IMR-90 (cell line): ENCODE results near the gene FGD3. TPM values are rescaled to one million over a fixed set of nuclear protein-coding genes. Genes with fewer than 3 reads are reported as not detected.

Experiments used
- ATAC-seq: fragments of 200-7000 bp; cut with Tn5 transposase; 2 replicates; pipeline ENCODE4 v1.9.1; 2020; ENCODE audit warnings: low read depth, mild to moderate bottlenecking, moderate library complexity
- BruUV-seq: library from RNA; stranded (reverse); fragments of 400-500 nt; replicated peaks from 2 replicates; lab custom pipeline; 2021; lab: Mats Ljungman, UMichigan
- CTCF ChIA-PET: fragments of 300-600 bp; formaldehyde crosslinking; extraction: SDS; loops from one replicate; lab custom pipeline; 2021; ENCODE audit warnings: antibody characterized with exemption; lab: Yijun Ruan, JAX
- POLR2A ChIA-PET: fragments of 300-600 bp; sonication (Branson Sonifier 250); formaldehyde crosslinking; loops from one replicate; lab custom pipeline; 2022; ENCODE audit warnings: antibody characterized with exemption; ENCODE audit not compliant: unreplicated experiment; lab: Charles Lee
- DNase-seq: peaks from one replicate; pipeline ENCODE4 v3.0.0; 2013
- H2AFZ ChIP-seq: replicated peaks from 2 replicates; pipeline ENCODE3; 2013; ENCODE audit warnings: low read length, mild to moderate bottlenecking; ENCODE audit not compliant: poor library complexity
- H2AK5ac ChIP-seq: 2 replicates; pipeline ENCODE4 v1.6.1; 2013; ENCODE audit warnings: low read depth, low read length, inconsistent platforms
- H2AK9ac ChIP-seq: replicated peaks from 2 replicates; pipeline ENCODE3; 2013; ENCODE audit warnings: mild to moderate bottlenecking, low read depth, low read length, moderate library complexity; ENCODE audit not compliant: poor library complexity
- H2BK120ac ChIP-seq: 2 replicates; pipeline ENCODE4 v1.6.1; 2013; ENCODE audit warnings: low read depth, low read length, inconsistent platforms
- H2BK15ac ChIP-seq: 3 replicates; pipeline ENCODE4 v1.6.1; 2013; ENCODE audit warnings: low read depth, low read length, inconsistent platforms
- H2BK20ac ChIP-seq: 2 replicates; pipeline ENCODE4 v1.6.1; 2013; ENCODE audit warnings: low read depth, mild to moderate bottlenecking, inconsistent platforms, low read length, moderate library complexity
- H2BK5ac ChIP-seq: 2 replicates; pipeline ENCODE4 v1.6.1; 2013; ENCODE audit warnings: mild to moderate bottlenecking, low read depth, low read length, inconsistent platforms; ENCODE audit not compliant: poor library complexity, severe bottlenecking
- H3K14ac ChIP-seq: replicated peaks from 2 replicates; pipeline ENCODE4 v1.6.1; 2013; ENCODE audit warnings: low read depth, low read length, inconsistent platforms
- H3K18ac ChIP-seq: 2 replicates; pipeline ENCODE4 v1.6.1; 2013; ENCODE audit warnings: low read depth, low read length, control low read depth
- H3K23ac ChIP-seq: 2 replicates; pipeline ENCODE4 v1.6.1; 2013; ENCODE audit warnings: low read depth, low read length, inconsistent platforms
- H3K27ac ChIP-seq: 2 replicates; pipeline ENCODE4 v1.5.1; 2013; ENCODE audit warnings: mild to moderate bottlenecking, control low read depth, low read length; ENCODE audit not compliant: insufficient read depth
- H3K27me3 ChIP-seq: 2 replicates; pipeline ENCODE4 v1.6.1; 2013; ENCODE audit warnings: low read length; ENCODE audit not compliant: control insufficient read depth, insufficient read depth
- H3K36me3 ChIP-seq: 2 replicates; pipeline ENCODE4 v1.6.1; 2013; ENCODE audit warnings: low read length, mixed read lengths; ENCODE audit not compliant: control insufficient read depth, insufficient read depth
- H3K4ac ChIP-seq: 2 replicates; pipeline ENCODE4 v1.6.1; 2013; ENCODE audit warnings: low read depth, low read length, inconsistent platforms
- H3K4me1 ChIP-seq: 2 replicates; pipeline ENCODE4 v1.6.1; 2013; ENCODE audit warnings: low read length, mixed read lengths; ENCODE audit not compliant: control insufficient read depth, insufficient read depth
- H3K4me2 ChIP-seq: 2 replicates; pipeline ENCODE4 v1.6.1; 2013; ENCODE audit warnings: low read depth, mild to moderate bottlenecking, control low read depth, low read length, moderate library complexity
- H3K4me3 ChIP-seq: 2 replicates; pipeline ENCODE4 v1.5.1; 2013; ENCODE audit warnings: low read depth, mild to moderate bottlenecking, control low read depth, low read length, moderate library complexity; ENCODE audit not compliant: insufficient read depth
- H3K56ac ChIP-seq: 2 replicates; pipeline ENCODE4 v1.6.1; 2013; ENCODE audit warnings: low read length, inconsistent platforms; ENCODE audit not compliant: insufficient read depth; ENCODE audit errors: extremely low read depth
- H3K79me1 ChIP-seq, 2 experiments: 2 replicates each; pipeline ENCODE4 v1.6.1; 2013; ENCODE audit warnings: low read length in 2 of 2, inconsistent platforms in 1 of 2, low read depth in 1 of 2
- H3K9ac ChIP-seq: 2 replicates; pipeline ENCODE4 v1.6.1; 2013; ENCODE audit warnings: low read depth, low read length, control low read depth
- H3K9me1 ChIP-seq: 2 replicates; pipeline ENCODE4 v1.6.1; 2013; ENCODE audit warnings: low read length, inconsistent platforms; ENCODE audit not compliant: insufficient read depth
- H3K9me3 ChIP-seq: 2 replicates; pipeline ENCODE4 v1.6.1; 2013; ENCODE audit warnings: low read length; ENCODE audit not compliant: control insufficient read depth, insufficient read depth
- H4K20me1 ChIP-seq: 2 replicates; pipeline ENCODE4 v1.6.1; 2013; ENCODE audit warnings: low read length, inconsistent platforms; ENCODE audit not compliant: insufficient read depth
- H4K5ac ChIP-seq: 2 replicates; pipeline ENCODE4 v1.6.1; 2013; ENCODE audit warnings: mild to moderate bottlenecking, low read depth, low read length, control low read depth
- H4K8ac ChIP-seq, 2 experiments: 2 replicates each; pipeline ENCODE4 v1.6.1; 2013; ENCODE audit warnings: low read depth in 2 of 2, low read length in 2 of 2, control low read depth in 1 of 2, inconsistent platforms in 1 of 2
- H4K91ac ChIP-seq: 2 replicates; pipeline ENCODE4 v1.6.1; 2013; ENCODE audit warnings: low read depth, low read length, inconsistent platforms; ENCODE audit not compliant: insufficient read depth
- BHLHE40 ChIP-seq: fragments of 150-350 bp; IDR thresholded peaks from 2 replicates; pipeline ENCODE4 v1.6.1; 2016; ENCODE audit warnings: mild to moderate bottlenecking, low read depth, low read length
- CEBPB ChIP-seq: IDR thresholded peaks from 2 replicates; pipeline ENCODE4 v1.6.1; 2012; ENCODE audit warnings: low read depth, low read length, improper control_type of control experiment
- CHD1 ChIP-seq: IDR thresholded peaks from 2 replicates; pipeline ENCODE4 v1.6.1; 2012; ENCODE audit warnings: low read depth, low read length, improper control_type of control experiment
- FOS ChIP-seq: fragments of 150-350 bp; IDR thresholded peaks from 2 replicates; pipeline ENCODE4 v1.6.1; 2016; ENCODE audit warnings: low read depth, low read length
- MAFK ChIP-seq: IDR thresholded peaks from 2 replicates; pipeline ENCODE4 v1.6.1; 2012; ENCODE audit warnings: low read depth, low read length, improper control_type of control experiment
- MAZ ChIP-seq: IDR thresholded peaks from 2 replicates; pipeline ENCODE4 v1.6.1; 2012; ENCODE audit warnings: low read depth, mild to moderate bottlenecking, low read length, improper control_type of control experiment, moderate library complexity, borderline replicate concordance
- MXI1 ChIP-seq: IDR thresholded peaks from 2 replicates; pipeline ENCODE4 v1.6.1; 2012; ENCODE audit warnings: low read depth, mild to moderate bottlenecking, low read length, moderate library complexity, borderline replicate concordance
- NFE2L2 ChIP-seq: fragments of 150-350 bp; IDR thresholded peaks from 2 replicates; pipeline ENCODE4 v1.6.1; 2016; ENCODE audit warnings: low read depth, mild to moderate bottlenecking, low read length
- POLR2A ChIP-seq: IDR thresholded peaks from 2 replicates; pipeline ENCODE4 v1.6.1; 2012; ENCODE audit warnings: mild to moderate bottlenecking, low read depth, low read length
- RAD21 ChIP-seq: IDR thresholded peaks from 2 replicates; pipeline ENCODE4 v1.6.1; 2012; ENCODE audit warnings: low read length, improper control_type of control experiment
- RCOR1 ChIP-seq: IDR thresholded peaks from 2 replicates; pipeline ENCODE4 v1.6.1; 2012; ENCODE audit warnings: mild to moderate bottlenecking, low read length, improper control_type of control experiment; ENCODE audit not compliant: insufficient replicate concordance
- RFX5 ChIP-seq: IDR thresholded peaks from 2 replicates; pipeline ENCODE4 v1.8.0; 2012; ENCODE audit warnings: low read depth, mild to moderate bottlenecking, low read length, moderate library complexity
- SMC3 ChIP-seq: fragments of 150-350 bp; IDR thresholded peaks from 2 replicates; pipeline ENCODE4 v1.6.1; 2016; ENCODE audit warnings: low read depth, mild to moderate bottlenecking, antibody characterized with exemption, low read length, moderate library complexity
- WGBS, 2 experiments: methylation state at CpG; one replicate each; pipeline versions ENCODE4 v1.1.5 to v1.1.7; 2013; ENCODE audit warnings: missing lambda C conversion rate in 2 of 2; ENCODE audit not compliant: insufficient read length in 1 of 2; ENCODE audit errors: extremely low coverage in 2 of 2; 5-methylcytosine and 5-hydroxymethylcytosine counted together
- dilution Hi-C: fragments of 300-500 bp; cut with HindIII; formaldehyde crosslinking; loops from one replicate; pipeline ENCODE4 v1.14.3; 2018; ENCODE audit warnings: low sequenced_read_pairs; ENCODE audit not compliant: unreplicated experiment
- in situ Hi-C: fragments of 300-500 bp; cut with MboI; formaldehyde crosslinking; loops from 3 replicates; pipeline ENCODE4 v1.14.3; 2019; ENCODE audit warnings: low sequenced_read_pairs, inconsistent platforms, mixed read lengths
- intact Hi-C: fragments of 100-400 bp; cut with micrococcal nuclease; formaldehyde crosslinking; loops from 2 replicates; pipeline ENCODE4 v1.10.0; 2022
- polyA plus RNA-seq, 3 experiments: library from polyadenylated mRNA; depleted of rRNA; stranded (reverse); fragments of >200 nt; gene quantifications; 2 replicates each; pipeline ENCODE4 v1.2.3, GENCODE V29; 2012; ENCODE audit warnings: low replicate concordance in 1 of 3
- total RNA-seq: library from RNA; depleted of rRNA; stranded (reverse); fragments of >200 nt; gene quantifications from 2 replicates; pipeline ENCODE4 v1.2.3, GENCODE V29; 2012
- TF ChIP-seq, protein P1 (sequence below): fragments of 150-350 bp; IDR thresholded peaks from 2 replicates; pipeline ENCODE4 v1.6.1; 2016; ENCODE audit warnings: low read depth, mild to moderate bottlenecking, low read length, moderate library complexity, borderline replicate concordance
- TF ChIP-seq, protein P2 (sequence below): fragments of 150-350 bp; IDR thresholded peaks from 2 replicates; pipeline ENCODE4 v1.6.1; 2017; ENCODE audit warnings: mild to moderate bottlenecking, antibody characterized with exemption, low read length, low read depth
- TF ChIP-seq, protein P3 (sequence below): conservative IDR thresholded peaks from 2 replicates; pipeline ENCODE4 v1.5.1; 2012; ENCODE audit warnings: mild to moderate bottlenecking, low read depth, low read length, improper control_type of control experiment

Gene FGD3
- total and polyA plus RNA-seq, 2 of the 4 experiments (the other 2 are of a cell fraction) = not detected

DNA sequence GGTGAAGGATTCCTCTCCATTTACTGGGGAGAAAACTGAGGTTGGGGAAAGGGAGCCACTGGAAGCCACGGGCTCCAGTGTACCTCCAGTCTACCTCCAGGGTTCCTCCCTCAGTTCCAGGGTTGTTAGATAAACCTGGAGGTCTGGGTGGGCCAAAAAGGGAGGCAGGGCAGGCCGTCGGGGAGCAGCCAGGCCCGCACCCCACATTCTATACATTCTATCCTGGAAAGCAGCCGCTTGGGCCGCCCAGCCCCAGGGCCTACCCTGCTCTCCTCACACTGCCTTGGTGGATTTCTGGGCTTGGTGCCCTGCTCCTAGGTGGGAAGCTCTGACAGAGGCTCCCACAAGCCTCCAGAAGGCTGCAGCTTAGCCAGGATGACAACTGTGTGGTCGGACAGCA is 93.1 kb downstream of the FGD3 start:
- dilution Hi-C loops = no loop called here
- no peak overlapping the region for H2BK20ac ChIP-seq
- in situ Hi-C loops = no loop called here
- no peak overlapping the region for H3K18ac ChIP-seq
- WGBS, 2 experiments = no CpG with 5 or more reads among the region's 7 CpGs
- H3K9ac ChIP-seq = no peak overlapping the region
- no peak overlapping the region for H3K4me3 ChIP-seq
- no peak overlapping the region for H2AFZ ChIP-seq
- H3K36me3 ChIP-seq = no peaks in the 10 kb centered on the region
- no peak overlapping the region for H2BK120ac ChIP-seq
- intact Hi-C loops = no loop called here
- no peaks in the 10 kb centered on the region for H3K9me1 ChIP-seq
- no peaks in the 10 kb centered on the region for H3K79me1 ChIP-seq
- no peak overlapping the region for H3K14ac ChIP-seq
- no peak overlapping the region for H3K4ac ChIP-seq
- peaks cover under 1% of the 10 kb centered on the region; the same call in 1 of the 2 replicates for H3K27me3 ChIP-seq
- ATAC-seq (no peak), DNase-seq (no peak)
- BruUV-seq = no TSS peak
- H4K20me1 ChIP-seq = no peaks in the 10 kb centered on the region
- ChIA-PET CTCF (no interaction called here), POLR2A (no interaction called here)
- H2BK5ac ChIP-seq = no peak overlapping the region
- no peak overlapping the region for H2AK9ac ChIP-seq
- no peak overlapping the region for H2AK5ac ChIP-seq
- no peak overlapping the region for H4K8ac ChIP-seq
- no peak overlapping the region for H2BK15ac ChIP-seq
- H3K4me1 ChIP-seq = no peaks in the 10 kb centered on the region
- H4K5ac ChIP-seq = no peak overlapping the region
- peaks cover 2% of the 10 kb centered on the region; the same call in 1 of the 2 replicates for H3K9me3 ChIP-seq
- no peak overlapping the region for H3K56ac ChIP-seq
- no peak overlapping the region for H3K27ac ChIP-seq
- no peak overlapping the region for H3K23ac ChIP-seq
- H3K4me2 ChIP-seq = no peak overlapping the region
- no peak overlapping the region for H4K91ac ChIP-seq
- TF ChIP-seq, protein P1, sequence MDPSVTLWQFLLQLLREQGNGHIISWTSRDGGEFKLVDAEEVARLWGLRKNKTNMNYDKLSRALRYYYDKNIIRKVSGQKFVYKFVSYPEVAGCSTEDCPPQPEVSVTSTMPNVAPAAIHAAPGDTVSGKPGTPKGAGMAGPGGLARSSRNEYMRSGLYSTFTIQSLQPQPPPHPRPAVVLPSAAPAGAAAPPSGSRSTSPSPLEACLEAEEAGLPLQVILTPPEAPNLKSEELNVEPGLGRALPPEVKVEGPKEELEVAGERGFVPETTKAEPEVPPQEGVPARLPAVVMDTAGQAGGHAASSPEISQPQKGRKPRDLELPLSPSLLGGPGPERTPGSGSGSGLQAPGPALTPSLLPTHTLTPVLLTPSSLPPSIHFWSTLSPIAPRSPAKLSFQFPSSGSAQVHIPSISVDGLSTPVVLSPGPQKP = no peak
- no peak for TF ChIP-seq MAFK
- TF ChIP-seq FOS = no peak
- no peak for TF ChIP-seq SMC3
- no peak for TF ChIP-seq NFE2L2
- TF ChIP-seq CEBPB = no peak
- TF ChIP-seq POLR2A = no peak
- TF ChIP-seq RCOR1 = no peak
- TF ChIP-seq MXI1 = no peak
- no peak for TF ChIP-seq RFX5
- TF ChIP-seq RAD21 = no peak
- TF ChIP-seq MAZ = no peak
- TF ChIP-seq, protein P2, sequence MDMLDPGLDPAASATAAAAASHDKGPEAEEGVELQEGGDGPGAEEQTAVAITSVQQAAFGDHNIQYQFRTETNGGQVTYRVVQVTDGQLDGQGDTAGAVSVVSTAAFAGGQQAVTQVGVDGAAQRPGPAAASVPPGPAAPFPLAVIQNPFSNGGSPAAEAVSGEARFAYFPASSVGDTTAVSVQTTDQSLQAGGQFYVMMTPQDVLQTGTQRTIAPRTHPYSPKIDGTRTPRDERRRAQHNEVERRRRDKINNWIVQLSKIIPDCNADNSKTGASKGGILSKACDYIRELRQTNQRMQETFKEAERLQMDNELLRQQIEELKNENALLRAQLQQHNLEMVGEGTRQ = no peak
- no peak for TF ChIP-seq CHD1
- no peak for TF ChIP-seq BHLHE40
- TF ChIP-seq, protein P3, sequence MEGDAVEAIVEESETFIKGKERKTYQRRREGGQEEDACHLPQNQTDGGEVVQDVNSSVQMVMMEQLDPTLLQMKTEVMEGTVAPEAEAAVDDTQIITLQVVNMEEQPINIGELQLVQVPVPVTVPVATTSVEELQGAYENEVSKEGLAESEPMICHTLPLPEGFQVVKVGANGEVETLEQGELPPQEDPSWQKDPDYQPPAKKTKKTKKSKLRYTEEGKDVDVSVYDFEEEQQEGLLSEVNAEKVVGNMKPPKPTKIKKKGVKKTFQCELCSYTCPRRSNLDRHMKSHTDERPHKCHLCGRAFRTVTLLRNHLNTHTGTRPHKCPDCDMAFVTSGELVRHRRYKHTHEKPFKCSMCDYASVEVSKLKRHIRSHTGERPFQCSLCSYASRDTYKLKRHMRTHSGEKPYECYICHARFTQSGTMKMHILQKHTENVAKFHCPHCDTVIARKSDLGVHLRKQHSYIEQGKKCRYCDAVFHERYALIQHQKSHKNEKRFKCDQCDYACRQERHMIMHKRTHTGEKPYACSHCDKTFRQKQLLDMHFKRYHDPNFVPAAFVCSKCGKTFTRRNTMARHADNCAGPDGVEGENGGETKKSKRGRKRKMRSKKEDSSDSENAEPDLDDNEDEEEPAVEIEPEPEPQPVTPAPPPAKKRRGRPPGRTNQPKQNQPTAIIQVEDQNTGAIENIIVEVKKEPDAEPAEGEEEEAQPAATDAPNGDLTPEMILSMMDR = no peak
